B cell (primary cell): Measurements from ENCODE around the gene C16orf54. TPM values are rescaled to one million over a fixed set of nuclear protein-coding genes. Genes with fewer than 3 reads are reported as not detected.
"Not testable (repeated sequence)": the region's sequence is repeated elsewhere in the genome, so short reads cannot be mapped to it uniquely, and the experiment has no call there.

Experiments
- ATAC-seq: fragments of 200-7000 bp; cut with Tn5 transposase; one replicate; pipeline ENCODE4 v1.10.0; 2021; ENCODE audit warnings: low read depth, mild to moderate bottlenecking, moderate number of reproducible peaks, moderate library complexity
- CTCF ChIA-PET: fragments of 350-600 bp; sonication (Branson Sonifier 250); formaldehyde crosslinking; loops from one replicate; lab custom pipeline; 2021; ENCODE audit warnings: antibody characterized with exemption, inconsistent platforms; lab: Charles Lee
- POLR2A ChIA-PET: fragments of 350-600 bp; sonication (Branson Sonifier 250); formaldehyde crosslinking; loops from one replicate; lab custom pipeline; 2021; ENCODE audit warnings: antibody characterized with exemption; lab: Charles Lee
- DNase-seq: peaks from one replicate; pipeline ENCODE4 v3.0.0; 2013
- H2AFZ ChIP-seq: 2 replicates; pipeline ENCODE4 v1.6.1; 2012; ENCODE audit warnings: mild to moderate bottlenecking, low read depth, low read length; ENCODE audit not compliant: insufficient read depth, poor library complexity, severe bottlenecking
- H3K27ac ChIP-seq, 2 donors: 1 replicate in 1 of 2; 2 replicates in 1 of 2; pipeline ENCODE4 v1.5.1; 2012 to 2013; ENCODE audit warnings: low read length in 2 of 2, mild to moderate bottlenecking in 2 of 2, moderate library complexity in 1 of 2
- H3K27me3 ChIP-seq, 4 experiments: fragments of 200-600 bp in 1 of 4; sonication (generic) in 1 of 4; replicated peaks in 1 of 4; 1 replicate in 2 of 4; 2 replicates in 2 of 4; pipeline versions ENCODE4 v1.6.1 to v1.7.0; 2013 to 2016; ENCODE audit warnings: low read length in 3 of 4, mild to moderate bottlenecking in 2 of 4, mixed read lengths in 1 of 4, moderate library complexity in 1 of 4; ENCODE audit not compliant: insufficient read depth in 4 of 4, control insufficient read depth in 3 of 4; ENCODE audit errors: control extremely low read depth in 1 of 4
- H3K36me3 ChIP-seq, 2 experiments: replicated peaks in 1 of 2; 1 replicate in 1 of 2; 2 replicates in 1 of 2; pipeline versions ENCODE4 v1.6.1 to v1.7.1; 2013; ENCODE audit warnings: low read length in 1 of 2; ENCODE audit not compliant: insufficient read depth in 2 of 2, control insufficient read depth in 1 of 2; ENCODE audit errors: control extremely low read depth in 1 of 2, extremely low read depth in 1 of 2
- H3K4me1 ChIP-seq, 2 donors: fragments of 200-600 bp in 1 of 2; sonication (generic) in 1 of 2; 1 replicate in 1 of 2; 2 replicates in 1 of 2; pipeline versions ENCODE4 v1.5.1 to v1.6.1; 2013 to 2017; ENCODE audit warnings: low read length in 2 of 2; ENCODE audit not compliant: control insufficient read depth in 2 of 2, insufficient read depth in 2 of 2
- H3K4me2 ChIP-seq: replicated peaks from 2 replicates; pipeline ENCODE3; 2012; ENCODE audit warnings: mild to moderate bottlenecking, low read depth, low read length; ENCODE audit not compliant: poor library complexity, severe bottlenecking
- H3K4me3 ChIP-seq, 5 experiments: fragments of 200-600 bp in 1 of 5; sonication (generic) in 1 of 5; 1 replicate in 3 of 5; 2 replicates in 2 of 5; pipeline versions ENCODE4 v1.5.1 to v1.7.0; 2011 to 2016; ENCODE audit warnings: low read length in 4 of 5, mild to moderate bottlenecking in 4 of 5, low read depth in 2 of 5, control low read depth in 1 of 5, moderate library complexity in 1 of 5; ENCODE audit not compliant: insufficient read depth in 1 of 5; ENCODE audit errors: control extremely low read depth in 1 of 5, extremely low read depth in 1 of 5
- H3K79me2 ChIP-seq: fragments of 200-600 bp; sonication (generic); one replicate; pipeline ENCODE4 v1.6.0; 2016; ENCODE audit warnings: low read length; ENCODE audit not compliant: control insufficient read depth, insufficient read depth
- H3K9ac ChIP-seq: fragments of 200-600 bp; sonication (generic); 2 replicates; pipeline ENCODE4 v1.6.1; 2017; ENCODE audit warnings: mild to moderate bottlenecking, low read length, moderate library complexity
- H3K9me3 ChIP-seq, 3 donors: one replicate each; pipeline versions ENCODE4 v1.6.1 to v1.7.1; 2013; ENCODE audit warnings: low read length in 2 of 3; ENCODE audit not compliant: control insufficient read depth in 2 of 3, insufficient read depth in 1 of 3; ENCODE audit errors: control extremely low read depth in 1 of 3
- H4K20me1 ChIP-seq: 2 replicates; pipeline ENCODE4 v1.6.0; 2012; ENCODE audit warnings: mild to moderate bottlenecking, low read length; ENCODE audit not compliant: insufficient read depth, control insufficient read depth, poor library complexity, severe bottlenecking
- H3K27ac Mint-ChIP-seq: one replicate; pipeline ENCODE4 v1.8.0; 2021; ENCODE audit warnings: mixed read lengths
- H3K27me3 Mint-ChIP-seq: one replicate; pipeline ENCODE4 v1.8.0; 2021; ENCODE audit warnings: mixed read lengths
- H3K4me1 Mint-ChIP-seq: one replicate; pipeline ENCODE4 v1.8.0; 2021; ENCODE audit warnings: mixed read lengths
- H3K4me3 Mint-ChIP-seq: one replicate; pipeline ENCODE4 v1.8.0; 2021; ENCODE audit warnings: mixed read lengths
- H3K9me3 Mint-ChIP-seq: one replicate; pipeline ENCODE4 v1.8.0; 2022; ENCODE audit warnings: mixed read lengths; ENCODE audit not compliant: insufficient read depth
- EZH2 ChIP-seq: IDR thresholded peaks from 2 replicates; pipeline ENCODE4 v1.6.1; 2012; ENCODE audit warnings: borderline replicate concordance, low read depth, mild to moderate bottlenecking, moderate library complexity, low read length; ENCODE audit not compliant: insufficient read depth, poor library complexity, severe bottlenecking
- WGBS: methylation state at CpG from one replicate; pipeline ENCODE4 v1.1.5; 2013; ENCODE audit warnings: missing lambda C conversion rate; ENCODE audit not compliant: insufficient coverage; 5-methylcytosine and 5-hydroxymethylcytosine counted together
- intact Hi-C: fragments of 100-400 bp; cut with micrococcal nuclease; formaldehyde crosslinking; loops from one replicate; pipeline ENCODE4 v1.10.0; 2022
- polyA plus RNA-seq: library from polyadenylated mRNA; depleted of rRNA; stranded (reverse); fragments of >200 nt; gene quantifications from 2 replicates; pipeline ENCODE4 v1.2.3, GENCODE V29; 2012
- total RNA-seq, 2 donors: library from RNA; stranded (reverse); fragments of 120-200 nt in 1 of 2; gene quantifications; 1 replicate in 1 of 2; 2 replicates in 1 of 2; pipeline versions ENCODE4 v1.2.3 to v1.2.4, GENCODE V29; 2013 to 2022
- TF ChIP-seq, protein P1 (sequence below): fragments of 200-600 bp; IDR thresholded peaks from one replicate; pipeline ENCODE4 v1.8.0; 2022; ENCODE audit warnings: antibody characterized with exemption, mild to moderate bottlenecking

The C16orf54 gene
- total and polyA plus RNA-seq, 2 donors (not counting 1 experiment from before 2014, with no cell fraction given): 44.0 to 68.3 TPM

DNA sequence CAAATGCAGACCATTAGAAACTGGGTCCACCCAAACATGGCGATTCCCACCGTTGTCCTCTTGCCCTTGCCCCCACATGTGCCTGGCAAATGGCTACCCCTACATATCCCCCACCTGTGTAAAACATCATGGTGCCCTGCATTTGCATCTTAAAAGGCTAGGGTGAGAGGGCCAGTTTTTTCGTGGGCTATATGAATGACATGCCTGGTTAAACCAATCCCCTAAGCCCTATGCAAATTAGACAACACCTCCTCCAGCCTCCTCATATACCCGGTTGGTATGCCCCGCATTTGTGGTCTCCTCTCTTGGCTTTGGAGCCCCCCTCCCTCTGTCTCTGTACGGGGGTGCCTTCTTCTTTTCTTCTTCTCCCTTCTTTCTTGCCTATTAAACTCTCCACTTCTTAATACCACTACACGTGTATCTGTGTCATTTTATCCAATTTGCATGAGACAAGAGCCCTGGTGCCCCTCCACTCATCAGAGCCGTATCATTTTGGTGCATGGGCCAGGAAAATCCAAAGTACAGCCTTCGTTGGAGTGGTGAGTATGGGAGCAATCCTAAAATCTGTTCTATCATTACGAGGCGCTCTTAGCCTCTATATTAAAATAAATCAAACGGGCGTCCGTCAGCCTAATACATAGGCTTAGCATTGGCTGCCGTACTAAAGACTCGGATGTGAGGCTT lies 36.7 kb downstream of the C16orf54 start:
- ChIA-PET CTCF (interaction anchor here (0.6 to 4.5 kb wide), 8 partner anchors 8 to 139 kb away, joined by 3 to 60 read pairs (median 4); partner anchors contain the start of gene MVP), POLR2A (no interaction called here)
- no peaks in the 10 kb centered on the region for H3K36me3 ChIP-seq
- H3K9me3 ChIP-seq: no peaks in the 10 kb centered on the region
- peak overlapping the region; percentile 15 for H3K4me2 ChIP-seq
- no peak overlapping the region for H3K4me3 ChIP-seq
- no peak for ATAC-seq
- no peaks in the 10 kb centered on the region for H4K20me1 ChIP-seq
- no peak overlapping the region for H3K9ac ChIP-seq
- H3K9me3 Mint-ChIP-seq: no peaks in the 10 kb centered on the region
- no peak overlapping the region for H3K27ac Mint-ChIP-seq
- H3K27ac ChIP-seq: no peak overlapping the region
- no peaks in the 10 kb centered on the region for H3K79me2 ChIP-seq
- H3K27me3 ChIP-seq: no peaks in the 10 kb centered on the region
- intact Hi-C loops: no loop called here
- TF ChIP-seq, protein P1, sequence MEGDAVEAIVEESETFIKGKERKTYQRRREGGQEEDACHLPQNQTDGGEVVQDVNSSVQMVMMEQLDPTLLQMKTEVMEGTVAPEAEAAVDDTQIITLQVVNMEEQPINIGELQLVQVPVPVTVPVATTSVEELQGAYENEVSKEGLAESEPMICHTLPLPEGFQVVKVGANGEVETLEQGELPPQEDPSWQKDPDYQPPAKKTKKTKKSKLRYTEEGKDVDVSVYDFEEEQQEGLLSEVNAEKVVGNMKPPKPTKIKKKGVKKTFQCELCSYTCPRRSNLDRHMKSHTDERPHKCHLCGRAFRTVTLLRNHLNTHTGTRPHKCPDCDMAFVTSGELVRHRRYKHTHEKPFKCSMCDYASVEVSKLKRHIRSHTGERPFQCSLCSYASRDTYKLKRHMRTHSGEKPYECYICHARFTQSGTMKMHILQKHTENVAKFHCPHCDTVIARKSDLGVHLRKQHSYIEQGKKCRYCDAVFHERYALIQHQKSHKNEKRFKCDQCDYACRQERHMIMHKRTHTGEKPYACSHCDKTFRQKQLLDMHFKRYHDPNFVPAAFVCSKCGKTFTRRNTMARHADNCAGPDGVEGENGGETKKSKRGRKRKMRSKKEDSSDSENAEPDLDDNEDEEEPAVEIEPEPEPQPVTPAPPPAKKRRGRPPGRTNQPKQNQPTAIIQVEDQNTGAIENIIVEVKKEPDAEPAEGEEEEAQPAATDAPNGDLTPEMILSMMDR: no peak
- TF ChIP-seq EZH2: no peak
- no peak for DNase-seq
- peak overlapping the region; percentile 15 for H3K4me3 Mint-ChIP-seq
- H2AFZ ChIP-seq: peak overlapping the region; percentile 10
- H3K4me1 ChIP-seq: peaks cover 19 to 21% of the 10 kb centered on the region in 2 donors
- WGBS: 55% methylated on average over 5 of the region's 16 CpGs
- H3K27me3 Mint-ChIP-seq: peaks cover 8% of the 10 kb centered on the region
- peaks cover 23% of the 10 kb centered on the region for H3K4me1 Mint-ChIP-seq

DNA sequence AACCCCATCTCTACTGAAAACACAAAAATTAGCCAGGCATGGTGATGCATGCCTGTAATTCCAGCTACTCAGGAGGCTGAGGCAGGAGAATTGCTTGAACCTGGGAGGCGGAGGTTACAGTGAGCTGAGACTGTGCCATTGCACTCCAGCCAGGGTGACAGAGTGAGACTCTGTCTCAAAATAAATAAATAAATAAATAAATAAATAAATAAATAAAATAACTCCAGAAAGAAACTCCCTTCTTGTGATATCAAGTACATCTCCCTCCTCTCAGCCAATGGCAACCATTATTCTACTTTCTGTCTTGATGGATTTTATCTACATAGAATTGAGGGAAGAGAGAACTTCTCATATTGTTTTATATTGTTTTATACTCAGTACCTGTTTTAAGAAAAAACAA lies 38.6 kb downstream of the C16orf54 start:
- CTCF ChIA-PET: not testable (repeated sequence)
- peaks cover 34 to 36% of the 10 kb centered on the region in 2 donors for H3K4me1 ChIP-seq

More for the DNA sequence above, 38.6 kb downstream of the C16orf54 start:
- no CpG with 5 or more reads among the region's 1 CpG for WGBS
- H3K9me3 Mint-ChIP-seq, H3K27ac Mint-ChIP-seq, H2AFZ ChIP-seq, H3K9me3 ChIP-seq, intact Hi-C loops, H3K9ac ChIP-seq, H3K27me3 ChIP-seq, H3K27ac ChIP-seq, DNase-seq, H4K20me1 ChIP-seq, H3K79me2 ChIP-seq, H3K4me3 Mint-ChIP-seq, H3K27me3 Mint-ChIP-seq, H3K36me3 ChIP-seq, H3K4me2 ChIP-seq, ATAC-seq, H3K4me3 ChIP-seq: not testable (repeated sequence)
- H3K4me1 Mint-ChIP-seq: peaks cover 34% of the 10 kb centered on the region
- POLR2A ChIA-PET: interaction anchor here (0.6 kb wide), 1 partner anchor 414 kb away, joined by 5 read pairs; no protein-coding TSS in a partner anchor
